Measurements from ENCODE around the gene CAMK1D. TPM values are rescaled to one million over a fixed set of nuclear protein-coding genes. Genes with fewer than 3 reads are reported as not detected.

Gene CAMK1D
- total RNA-seq, 4 donors from 2014 or later: 13.5 to 21.4 (median 15.7) TPM

- no peaks in the 10 kb centered on the region for H3K36me3 ChIP-seq
- no peaks in the 10 kb centered on the region for H3K9me3 ChIP-seq
- H3K27me3 ChIP-seq: no peaks in the 10 kb centered on the region
- H3K4me1 ChIP-seq: peaks cover 2 to 46% (median 32%) of the 10 kb centered on the region in 4 donors
- intact Hi-C loops (cut with DNase I; ENCODE audit: low total_unique reads) (loop anchor here (10.0 kb wide), 1 partner anchor 174 kb away; no protein-coding TSS in a partner anchor), in situ Hi-C loops (cut with MboI; ENCODE audit: low pct_ligation_motif_present in 1 of 4, low pct_unique_long_range_greater_than_20kb in 1 of 4, low sequenced_read_pairs in 3 of 4) (no loop called here)
- H3K27ac ChIP-seq: peak overlapping the region; percentile 68 to 80 (median 75)
- WGBS, 2 donors (ENCODE audit: low coverage in 1 of 2): 38 to 42% methylated on average over 6 to 10 of the region's 10 CpGs
- DNase-seq: peak; percentile 51
- no peak overlapping the region for H3K4me3 ChIP-seq
- TF ChIP-seq CTCF (IDR thresholded peaks at IDR 0.05) (no peak), EP300 (IDR thresholded peaks at IDR 0.05; ENCODE audit: low read depth) (no peak), POLR2A (IDR thresholded peaks at IDR 0.05) (no peak), POLR2AphosphoS5 (IDR thresholded peaks at IDR 0.05) (peak in 1 of 3 donors; percentile 22)
Measured at GRCh38 chr10:12628964-12629766, 279.8 kb downstream of the CAMK1D start.

- no peaks in the 10 kb centered on the region for H3K36me3 ChIP-seq
- 66% methylated on average over 5 of the region's 5 CpGs; no CpG with 5 or more reads in 1 of the 2 donors for WGBS, 2 donors (ENCODE audit: low coverage in 1 of 2)
- no peaks in the 10 kb centered on the region for H3K27me3 ChIP-seq
- H3K9me3 ChIP-seq: no peaks in the 10 kb centered on the region
- no peak for DNase-seq
- no peak overlapping the region for H3K4me3 ChIP-seq
- intact Hi-C loops (cut with DNase I; ENCODE audit: low total_unique reads) (loop anchor here (10.0 kb wide), 1 partner anchor 175 kb away; no protein-coding TSS in a partner anchor), in situ Hi-C loops (cut with MboI; ENCODE audit: low pct_ligation_motif_present in 1 of 4, low pct_unique_long_range_greater_than_20kb in 1 of 4, low sequenced_read_pairs in 3 of 4) (no loop called here)
- no peak for TF ChIP-seq POLR2A (IDR thresholded peaks at IDR 0.05)
- TF ChIP-seq POLR2AphosphoS5 (IDR thresholded peaks at IDR 0.05): no peak
- TF ChIP-seq CTCF (IDR thresholded peaks at IDR 0.05): no peak
- no peak for TF ChIP-seq EP300 (IDR thresholded peaks at IDR 0.05; ENCODE audit: low read depth)
- H3K27ac ChIP-seq: peak overlapping the region; percentile 68 to 80 (median 75)
- H3K4me1 ChIP-seq: peaks cover 2 to 46% (median 32%) of the 10 kb centered on the region in 4 donors
Measured at GRCh38 chr10:12629767-12630165, 280.4 kb downstream of the CAMK1D start.

- Histone ChIP-seq H3K27me3 (no peaks in the 10 kb centered on the region), H3K9me3 (no peaks in the 10 kb centered on the region), H3K36me3 (no peaks in the 10 kb centered on the region), H3K4me3 (no peak overlapping the region), H3K27ac (peak overlapping the region in 3 of 4 donors; percentile 44 to 80 (median 60)), H3K4me1 (peaks cover 2 to 52% (median 35%) of the 10 kb centered on the region in 4 donors)
- no peak for DNase-seq
- in situ Hi-C loops (cut with MboI; ENCODE audit: low pct_ligation_motif_present in 1 of 4, low pct_unique_long_range_greater_than_20kb in 1 of 4, low sequenced_read_pairs in 3 of 4) (no loop called here), intact Hi-C loops (cut with DNase I; ENCODE audit: low total_unique reads) (no loop called here)
- 73 to 86% methylated on average over 2 to 3 of the region's 3 CpGs for WGBS, 2 donors (ENCODE audit: low coverage in 1 of 2)
- no peak for TF ChIP-seq EP300 (IDR thresholded peaks at IDR 0.05; ENCODE audit: low read depth)
- no peak for TF ChIP-seq POLR2AphosphoS5 (IDR thresholded peaks at IDR 0.05)
- TF ChIP-seq POLR2A (IDR thresholded peaks at IDR 0.05): no peak
- no peak for TF ChIP-seq CTCF (IDR thresholded peaks at IDR 0.05)
Measured at GRCh38 chr10:12631216-12631615, 281.9 kb downstream of the CAMK1D start.

GRCh38 chr10:12631787-12632562, 282.6 kb downstream of the CAMK1D start:
- WGBS, 2 donors (ENCODE audit: low coverage in 1 of 2): 59 to 64% methylated on average over 5 to 14 of the region's 14 CpGs
- H3K27ac ChIP-seq: peak overlapping the region; percentile 6 to 80 (median 52)
- no peak for TF ChIP-seq EP300 (IDR thresholded peaks at IDR 0.05; ENCODE audit: low read depth)
- TF ChIP-seq CTCF (IDR thresholded peaks at IDR 0.05): no peak
- no peak for TF ChIP-seq POLR2AphosphoS5 (IDR thresholded peaks at IDR 0.05)
- no peak for TF ChIP-seq POLR2A (IDR thresholded peaks at IDR 0.05)
- no peaks in the 10 kb centered on the region for H3K27me3 ChIP-seq
- peaks cover 2 to 59% (median 40%) of the 10 kb centered on the region in 4 donors for H3K4me1 ChIP-seq
- peak; percentile 42 for DNase-seq
- no peak overlapping the region for H3K4me3 ChIP-seq
- no peaks in the 10 kb centered on the region for H3K36me3 ChIP-seq
- intact Hi-C loops (cut with DNase I; ENCODE audit: low total_unique reads) (no loop called here), in situ Hi-C loops (cut with MboI; ENCODE audit: low pct_ligation_motif_present in 1 of 4, low pct_unique_long_range_greater_than_20kb in 1 of 4, low sequenced_read_pairs in 3 of 4) (no loop called here)
- H3K9me3 ChIP-seq: no peaks in the 10 kb centered on the region
